ENCODE measurements around the gene LGALS16. TPM values are rescaled to one million over a fixed set of nuclear protein-coding genes. Genes with fewer than 3 reads are reported as not detected.
"Not testable (repeated sequence)": the region's sequence is repeated elsewhere in the genome, so short reads cannot be mapped to it uniquely, and the experiment has no call there.

The LGALS16 gene
- total RNA-seq, 1 experiment from 2014 or later, result not detected

- H3K4me2 ChIP-seq (ENCODE audit: low read length); BruUV-seq (replicated peaks); DNase-seq (ENCODE audit: low read depth, low spot score); H3K4me1 ChIP-seq (ENCODE audit: control insufficient read depth in 1 of 2, insufficient read depth in 2 of 2, low read length in 2 of 2); ATAC-seq; H3K9ac ChIP-seq (ENCODE audit: low read length); H3K36me3 ChIP-seq (ENCODE audit: control insufficient read depth in 1 of 2, insufficient read depth in 2 of 2, low read length in 2 of 2); H3K27me3 ChIP-seq (ENCODE audit: insufficient read depth, low read length); H3K9me3 ChIP-seq (ENCODE audit: control insufficient read depth in 1 of 2, insufficient read depth in 1 of 2, low read depth in 1 of 2, low read length in 2 of 2); POLR2A ChIA-PET; intact Hi-C loops (cut with micrococcal nuclease); H3K79me2 ChIP-seq (ENCODE audit: insufficient read depth, low read length); H3K4me3 ChIP-seq (replicated peaks in 1 of 2; ENCODE audit: low read depth in 1 of 2, low read length in 2 of 2); H3K27ac ChIP-seq (ENCODE audit: low read depth, low read length); CTCF ChIA-PET; H3K9me2 ChIP-seq (ENCODE audit: insufficient read depth); RAD21 ChIA-PET (ENCODE audit: low non-redundant PET in 1 of 2, low total read pairs in 2 of 2, uncharacterized antibody in 2 of 2, unreplicated experiment in 2 of 2); H2AFZ ChIP-seq (ENCODE audit: low read depth, low read length, poor library complexity, severe bottlenecking); H4K20me1 ChIP-seq (ENCODE audit: insufficient read depth): not testable (repeated sequence)
Observed at GRCh38 chr19:39669860-39670259, 14.1 kb downstream of the LGALS16 start.

DNA sequence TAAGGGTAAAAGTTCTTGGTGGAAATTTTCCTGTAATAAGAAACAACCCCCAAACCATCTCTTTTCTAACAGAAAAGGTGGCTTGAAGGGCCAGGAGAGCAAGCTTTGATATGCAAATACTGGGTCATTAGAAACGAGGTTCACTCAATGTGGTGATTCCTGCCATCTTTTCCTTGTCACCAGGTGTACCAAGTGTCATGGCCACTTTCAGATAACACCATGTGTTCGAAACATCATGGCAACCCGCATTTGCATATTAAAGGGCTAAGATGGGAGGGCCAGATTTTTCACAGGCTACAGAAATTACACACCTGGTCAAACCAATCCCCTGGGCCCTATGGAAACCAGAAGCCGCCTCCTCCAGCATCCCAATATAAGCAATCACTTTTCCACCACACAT lies 15.3 kb downstream of the LGALS16 start:
- Histone ChIP-seq H2AFZ (ENCODE audit: low read depth, low read length, poor library complexity, severe bottlenecking) (no peak overlapping the region), H3K4me2 (ENCODE audit: low read length) (no peak overlapping the region), H3K9me3 (ENCODE audit: control insufficient read depth in 1 of 2, insufficient read depth in 1 of 2, low read depth in 1 of 2, low read length in 2 of 2) (no peaks in the 10 kb centered on the region), H3K27me3 (ENCODE audit: insufficient read depth, low read length) (0 out of 2 replicates have a peak, but pooled peaks cover 3% of the 10 kb centered on the region), H3K36me3 (ENCODE audit: control insufficient read depth in 1 of 2, insufficient read depth in 2 of 2, low read length in 2 of 2) (no peaks in the 10 kb centered on the region), H3K4me1 (ENCODE audit: control insufficient read depth in 1 of 2, insufficient read depth in 2 of 2, low read length in 2 of 2) (peaks cover 0 to 5% of the 10 kb centered on the region in 2 experiments; a peak in 1 of 4 replicates), H3K9ac (ENCODE audit: low read length) (no peak overlapping the region), H3K27ac (ENCODE audit: low read depth, low read length) (no peak overlapping the region), H3K4me3 (replicated peaks in 1 of 2; ENCODE audit: low read depth in 1 of 2, low read length in 2 of 2) (no peak overlapping the region), H4K20me1 (ENCODE audit: insufficient read depth) (no peaks in the 10 kb centered on the region), H3K9me2 (ENCODE audit: insufficient read depth) (no peaks in the 10 kb centered on the region), H3K79me2 (ENCODE audit: insufficient read depth, low read length) (no peaks in the 10 kb centered on the region)
- BruUV-seq (replicated peaks), result no TSS peak
- RAD21 ChIA-PET (ENCODE audit: low non-redundant PET in 1 of 2, low total read pairs in 2 of 2, uncharacterized antibody in 2 of 2, unreplicated experiment in 2 of 2), result no interaction called here
- TF ChIP-seq FOSL1 (IDR thresholded peaks at IDR 0.05; ENCODE audit: low read depth), result no peak
- ATAC-seq, result no peak
- no peak for DNase-seq (ENCODE audit: low read depth, low spot score)
- POLR2A ChIA-PET, result no interaction called here
- intact Hi-C loops (cut with micrococcal nuclease), result no loop called here
- CTCF ChIA-PET, result interaction anchor here (1.5 to 4.0 kb wide), 4 partner anchors 117 to 232 kb away, joined by 4 to 47 read pairs (median 11); no protein-coding TSS in a partner anchor

DNA sequence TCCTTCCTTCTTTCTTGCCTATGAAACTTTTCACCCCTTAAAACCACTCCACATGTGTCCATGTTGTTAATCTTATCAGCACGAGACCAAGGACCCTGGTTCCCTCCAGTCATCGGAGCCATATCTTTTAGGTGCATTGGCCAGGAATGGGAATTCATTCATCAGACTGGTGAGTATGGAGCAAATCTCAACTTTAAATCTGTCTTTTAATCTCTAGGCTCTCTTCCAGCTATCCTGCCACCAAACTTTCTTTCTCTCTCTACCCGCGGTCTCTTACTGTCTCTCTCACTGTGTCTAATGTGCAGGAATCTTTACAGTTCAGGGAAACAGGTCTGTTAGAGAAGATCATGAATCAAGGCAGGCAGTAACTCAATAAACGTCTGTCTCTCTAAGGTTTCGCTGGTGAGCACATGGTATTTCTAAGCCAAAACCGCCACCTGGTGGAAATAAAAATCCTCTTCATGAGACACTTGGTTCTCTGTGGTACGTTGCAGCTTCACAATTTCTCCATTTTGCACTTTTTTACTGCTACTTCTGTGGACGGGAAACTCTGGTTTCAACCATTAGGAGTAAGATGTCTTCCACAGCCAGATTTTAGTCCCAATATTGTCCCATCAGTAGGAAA lies 16.1 kb downstream of the LGALS16 start:
- peak; percentile 66 for DNase-seq (ENCODE audit: low read depth, low spot score)
- no peak overlapping the region for H3K4me3 ChIP-seq (replicated peaks in 1 of 2; ENCODE audit: low read depth in 1 of 2, low read length in 2 of 2)
- H3K4me2 ChIP-seq (ENCODE audit: low read length), result no peak overlapping the region
- H4K20me1 ChIP-seq (ENCODE audit: insufficient read depth), result no peaks in the 10 kb centered on the region
- BruUV-seq (replicated peaks), result no TSS peak
- no peak overlapping the region for H3K27ac ChIP-seq (ENCODE audit: low read depth, low read length)
- H3K4me1 ChIP-seq (ENCODE audit: control insufficient read depth in 1 of 2, insufficient read depth in 2 of 2, low read length in 2 of 2), result peaks cover 0 to 6% of the 10 kb centered on the region in 2 experiments; a peak in 1 of 4 replicates
- H3K79me2 ChIP-seq (ENCODE audit: insufficient read depth, low read length), result no peaks in the 10 kb centered on the region
- H3K9ac ChIP-seq (ENCODE audit: low read length), result no peak overlapping the region
- RAD21 ChIA-PET (ENCODE audit: low non-redundant PET in 1 of 2, low total read pairs in 2 of 2, uncharacterized antibody in 2 of 2, unreplicated experiment in 2 of 2), result no interaction called here
- no peaks in the 10 kb centered on the region for H3K9me2 ChIP-seq (ENCODE audit: insufficient read depth)
- H2AFZ ChIP-seq (ENCODE audit: low read depth, low read length, poor library complexity, severe bottlenecking), result peak overlapping the region; percentile 69
- H3K9me3 ChIP-seq (ENCODE audit: control insufficient read depth in 1 of 2, insufficient read depth in 1 of 2, low read depth in 1 of 2, low read length in 2 of 2), result no peaks in the 10 kb centered on the region
- H3K36me3 ChIP-seq (ENCODE audit: control insufficient read depth in 1 of 2, insufficient read depth in 2 of 2, low read length in 2 of 2), result no peaks in the 10 kb centered on the region
- POLR2A ChIA-PET, result no interaction called here
- ATAC-seq, result peak; percentile 96
- intact Hi-C loops (cut with micrococcal nuclease), result loop anchor here (1.0 kb wide), 4 partner anchors 121 to 260 kb away; partner anchors contain the start of gene PLEKHG2
- CTCF ChIA-PET, result interaction anchor here (1.0 to 4.0 kb wide), 6 partner anchors 118 to 233 kb away, joined by 3 to 47 read pairs (median 6); no protein-coding TSS in a partner anchor
- H3K27me3 ChIP-seq (ENCODE audit: insufficient read depth, low read length), result 0 out of 2 replicates have a peak, but pooled peaks cover 3% of the 10 kb centered on the region
- TF ChIP-seq SP1 (IDR thresholded peaks at IDR 0.05; ENCODE audit: low read depth), result no peak
- no peak for TF ChIP-seq ZFX (IDR thresholded peaks at IDR 0.05)
- TF ChIP-seq, protein P1, sequence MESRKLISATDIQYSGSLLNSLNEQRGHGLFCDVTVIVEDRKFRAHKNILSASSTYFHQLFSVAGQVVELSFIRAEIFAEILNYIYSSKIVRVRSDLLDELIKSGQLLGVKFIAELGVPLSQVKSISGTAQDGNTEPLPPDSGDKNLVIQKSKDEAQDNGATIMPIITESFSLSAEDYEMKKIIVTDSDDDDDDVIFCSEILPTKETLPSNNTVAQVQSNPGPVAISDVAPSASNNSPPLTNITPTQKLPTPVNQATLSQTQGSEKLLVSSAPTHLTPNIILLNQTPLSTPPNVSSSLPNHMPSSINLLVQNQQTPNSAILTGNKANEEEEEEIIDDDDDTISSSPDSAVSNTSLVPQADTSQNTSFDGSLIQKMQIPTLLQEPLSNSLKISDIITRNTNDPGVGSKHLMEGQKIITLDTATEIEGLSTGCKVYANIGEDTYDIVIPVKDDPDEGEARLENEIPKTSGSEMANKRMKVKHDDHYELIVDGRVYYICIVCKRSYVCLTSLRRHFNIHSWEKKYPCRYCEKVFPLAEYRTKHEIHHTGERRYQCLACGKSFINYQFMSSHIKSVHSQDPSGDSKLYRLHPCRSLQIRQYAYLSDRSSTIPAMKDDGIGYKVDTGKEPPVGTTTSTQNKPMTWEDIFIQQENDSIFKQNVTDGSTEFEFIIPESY (IDR thresholded peaks at IDR 0.05; ENCODE audit: extremely low read depth, insufficient replicate concordance, low read length), result no peak
- no peak for TF ChIP-seq CBX3 (IDR thresholded peaks at IDR 0.05; ENCODE audit: low read depth)
- TF ChIP-seq CEBPB (IDR thresholded peaks at IDR 0.05; ENCODE audit: low read depth), result no peak
- TF ChIP-seq YY1 (IDR thresholded peaks at IDR 0.05; ENCODE audit: extremely low read depth, insufficient replicate concordance, low read depth, low read length), result no peak
- TF ChIP-seq, protein P2, sequence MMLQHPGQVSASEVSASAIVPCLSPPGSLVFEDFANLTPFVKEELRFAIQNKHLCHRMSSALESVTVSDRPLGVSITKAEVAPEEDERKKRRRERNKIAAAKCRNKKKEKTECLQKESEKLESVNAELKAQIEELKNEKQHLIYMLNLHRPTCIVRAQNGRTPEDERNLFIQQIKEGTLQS (IDR thresholded peaks at IDR 0.05), result no peak
- no peak for TF ChIP-seq POLR2A (IDR thresholded peaks at IDR 0.05; ENCODE audit: borderline replicate concordance, extremely low read depth, insufficient read depth, insufficient read length)
- TF ChIP-seq RAD21 (IDR thresholded peaks at IDR 0.05; ENCODE audit: low read depth), result peak; percentile 92

All from HCT116 (cell line).